WTC11 (cell line): ENCODE measurements around the gene MRTFA. TPM values are rescaled to one million over a fixed set of nuclear protein-coding genes. Genes with fewer than 3 reads are reported as not detected.
A peak's percentile ranks its signal among the peaks of the same experiment; 100 is the strongest.

Source experiments
- ATAC-seq: fragments of 200-7000 bp; cut with Tn5 transposase; 2 replicates; pipeline ENCODE4 v1.10.0; 2021; ENCODE audit warnings: mild to moderate bottlenecking, moderate library complexity
- CTCF ChIA-PET: fragments of 300-600 bp; sonication (Branson Sonifier 250); formaldehyde crosslinking; loops from one replicate; lab custom pipeline; 2021; ENCODE audit warnings: antibody characterized with exemption; lab: Charles Lee
- POLR2A ChIA-PET: fragments of 350-600 bp; sonication (Branson Sonifier 250); formaldehyde crosslinking; loops from one replicate; lab custom pipeline; 2021; ENCODE audit warnings: antibody characterized with exemption; lab: Charles Lee
- DNase-seq: peaks from one replicate; pipeline ENCODE4 v3.0.0; 2021; ENCODE audit warnings: low spot score
- H3K27ac Mint-ChIP-seq: 2 replicates; pipeline ENCODE4 v1.8.0; 2021; ENCODE audit warnings: mixed read lengths
- H3K27me3 Mint-ChIP-seq: 2 replicates; pipeline ENCODE4 v1.8.0; 2021; ENCODE audit warnings: low read depth, mild to moderate bottlenecking, moderate library complexity, mixed read lengths
- H3K36me3 Mint-ChIP-seq: 2 replicates; pipeline ENCODE4 v1.8.0; 2021; ENCODE audit warnings: mixed read lengths
- H3K4me1 Mint-ChIP-seq: 2 replicates; pipeline ENCODE4 v1.8.0; 2022; ENCODE audit warnings: mixed read lengths
- H3K4me3 Mint-ChIP-seq: 2 replicates; pipeline ENCODE4 v1.8.0; 2021; ENCODE audit warnings: mild to moderate bottlenecking, moderate library complexity, mixed read lengths
- H3K9me3 Mint-ChIP-seq: 2 replicates; pipeline ENCODE4 v1.8.0; 2021; ENCODE audit warnings: mixed read lengths
- GABPB1 ChIP-seq: sonication (generic); formaldehyde crosslinking; IDR thresholded peaks from 2 replicates; pipeline ENCODE4 v1.8.1; 2023; ENCODE audit warnings: mild to moderate bottlenecking, missing genetic modification reagents
- GRHL2 ChIP-seq: fragments of 250-450 bp; sonication (Bioruptor Pico); IDR thresholded peaks from 2 replicates; pipeline ENCODE4 v1.8.0; 2022; ENCODE audit warnings: mild to moderate bottlenecking, moderate library complexity; ENCODE audit not compliant: insufficient replicate concordance, severe bottlenecking
- JAZF1 ChIP-seq: fragments of 250-450 bp; sonication (Bioruptor Pico); IDR thresholded peaks from 2 replicates; pipeline ENCODE4 v1.9.0; 2021; ENCODE audit warnings: moderate library complexity, mild to moderate bottlenecking, inconsistent platforms
- MYBL2 ChIP-seq: sonication (generic); formaldehyde crosslinking; IDR thresholded peaks from 2 replicates; pipeline ENCODE4 v1.8.1; 2023; ENCODE audit warnings: mild to moderate bottlenecking, moderate library complexity, missing genetic modification reagents
- NFATC4 ChIP-seq: fragments of 250-450 bp; sonication (Bioruptor Pico); IDR thresholded peaks from 2 replicates; pipeline ENCODE4 v1.9.0; 2021; ENCODE audit warnings: mild to moderate bottlenecking
- PRRX2 ChIP-seq: fragments of 250-450 bp; sonication (Bioruptor Pico); IDR thresholded peaks from 2 replicates; pipeline ENCODE4 v1.8.0; 2021; ENCODE audit warnings: mild to moderate bottlenecking
- TEAD4 ChIP-seq: sonication (generic); formaldehyde crosslinking; IDR thresholded peaks from 2 replicates; pipeline ENCODE4 v1.8.0; 2022; ENCODE audit warnings: mild to moderate bottlenecking, missing genetic modification reagents
- ZNF219 ChIP-seq: sonication (generic); formaldehyde crosslinking; IDR thresholded peaks from 2 replicates; pipeline ENCODE4 v1.8.0; 2023; ENCODE audit warnings: missing genetic modification reagents, mild to moderate bottlenecking, borderline replicate concordance
- ZNF317 ChIP-seq: sonication (generic); formaldehyde crosslinking; IDR thresholded peaks from 2 replicates; pipeline ENCODE4 v1.8.1; 2023; ENCODE audit warnings: low read depth, mild to moderate bottlenecking, moderate library complexity, missing genetic modification reagents, borderline replicate concordance
- ZNF423 ChIP-seq: fragments of 250-450 bp; sonication (Bioruptor Pico); IDR thresholded peaks from 2 replicates; pipeline ENCODE4 v2.1.2; 2022; ENCODE audit warnings: mild to moderate bottlenecking, moderate library complexity
- total RNA-seq: library from RNA; stranded (reverse); gene quantifications from 3 replicates; pipeline ENCODE4 v1.2.3, GENCODE V29; 2021
- TF ChIP-seq, protein P1 (sequence below): sonication (generic); formaldehyde crosslinking; IDR thresholded peaks from 2 replicates; pipeline ENCODE4 v1.8.0; 2022; ENCODE audit warnings: missing genetic modification reagents
- TF ChIP-seq, protein P2 (sequence below): sonication (generic); formaldehyde crosslinking; IDR thresholded peaks from 2 replicates; pipeline ENCODE4 v1.8.0; 2023; ENCODE audit warnings: missing genetic modification reagents, mild to moderate bottlenecking, borderline replicate concordance
- TF ChIP-seq, protein P3 (sequence below): sonication (generic); formaldehyde crosslinking; IDR thresholded peaks from 2 replicates; pipeline ENCODE4 v1.8.0; 2023; ENCODE audit warnings: mild to moderate bottlenecking, missing genetic modification reagents
- TF ChIP-seq, protein P4 (sequence below): fragments of 250-450 bp; sonication (Bioruptor Pico); IDR thresholded peaks from 2 replicates; pipeline ENCODE4 v2.1.2; 2022; ENCODE audit warnings: mild to moderate bottlenecking, moderate library complexity
- TF ChIP-seq, protein P5 (sequence below): fragments of 250-450 bp; sonication (Bioruptor Pico); IDR thresholded peaks from 2 replicates; pipeline ENCODE4 v1.9.0; 2021; ENCODE audit warnings: mild to moderate bottlenecking
- TF ChIP-seq, protein P6 (sequence below): sonication (generic); formaldehyde crosslinking; IDR thresholded peaks from 2 replicates; pipeline ENCODE4 v1.8.1; 2022; ENCODE audit warnings: mild to moderate bottlenecking, moderate library complexity, missing genetic modification reagents
- TF ChIP-seq, protein P7 (sequence below): sonication (generic); formaldehyde crosslinking; conservative IDR thresholded peaks from 2 replicates; pipeline ENCODE4 v1.8.1; 2022; ENCODE audit warnings: mild to moderate bottlenecking, missing genetic modification reagents

Gene MRTFA
- total RNA-seq, 1 experiment from 2014 or later: 48.4 TPM

DNA sequence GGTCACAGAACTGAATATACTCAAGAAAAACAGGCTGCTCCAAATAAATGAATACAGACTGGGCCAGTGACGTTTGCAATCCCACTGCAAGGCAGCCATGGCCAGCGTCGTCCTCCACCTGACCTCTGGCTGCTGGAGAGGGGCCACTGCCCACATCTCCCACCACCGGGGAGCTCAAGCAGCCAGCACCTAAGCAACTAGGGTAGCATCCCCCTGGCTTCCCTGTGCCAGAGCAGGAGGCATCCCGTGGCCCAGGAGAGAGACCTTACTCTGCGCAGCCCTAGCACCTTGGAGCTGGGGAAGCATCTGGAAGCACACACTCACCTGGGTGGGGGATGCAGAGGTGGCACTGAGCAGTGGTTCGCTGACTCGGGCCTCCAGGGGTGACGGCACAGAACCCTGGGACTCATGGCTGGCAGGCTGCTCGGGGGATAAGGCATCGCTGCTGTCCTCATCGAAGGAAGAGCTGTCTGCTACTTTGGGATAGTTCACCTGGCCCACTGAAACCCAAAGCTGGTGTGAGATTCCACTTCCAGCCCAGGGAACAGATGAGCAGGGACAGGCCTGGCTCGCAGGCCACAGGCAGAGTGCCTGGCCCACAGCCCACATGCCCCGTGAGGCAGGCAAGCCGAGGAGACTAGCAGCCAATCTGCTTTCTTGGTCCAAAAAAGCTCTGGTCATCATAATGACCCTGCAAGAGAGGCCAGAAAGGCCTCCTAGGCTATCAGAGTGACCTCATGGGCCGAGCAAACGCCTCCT, 212.5 kb downstream of the MRTFA start (continued):
- TF ChIP-seq, protein P1, sequence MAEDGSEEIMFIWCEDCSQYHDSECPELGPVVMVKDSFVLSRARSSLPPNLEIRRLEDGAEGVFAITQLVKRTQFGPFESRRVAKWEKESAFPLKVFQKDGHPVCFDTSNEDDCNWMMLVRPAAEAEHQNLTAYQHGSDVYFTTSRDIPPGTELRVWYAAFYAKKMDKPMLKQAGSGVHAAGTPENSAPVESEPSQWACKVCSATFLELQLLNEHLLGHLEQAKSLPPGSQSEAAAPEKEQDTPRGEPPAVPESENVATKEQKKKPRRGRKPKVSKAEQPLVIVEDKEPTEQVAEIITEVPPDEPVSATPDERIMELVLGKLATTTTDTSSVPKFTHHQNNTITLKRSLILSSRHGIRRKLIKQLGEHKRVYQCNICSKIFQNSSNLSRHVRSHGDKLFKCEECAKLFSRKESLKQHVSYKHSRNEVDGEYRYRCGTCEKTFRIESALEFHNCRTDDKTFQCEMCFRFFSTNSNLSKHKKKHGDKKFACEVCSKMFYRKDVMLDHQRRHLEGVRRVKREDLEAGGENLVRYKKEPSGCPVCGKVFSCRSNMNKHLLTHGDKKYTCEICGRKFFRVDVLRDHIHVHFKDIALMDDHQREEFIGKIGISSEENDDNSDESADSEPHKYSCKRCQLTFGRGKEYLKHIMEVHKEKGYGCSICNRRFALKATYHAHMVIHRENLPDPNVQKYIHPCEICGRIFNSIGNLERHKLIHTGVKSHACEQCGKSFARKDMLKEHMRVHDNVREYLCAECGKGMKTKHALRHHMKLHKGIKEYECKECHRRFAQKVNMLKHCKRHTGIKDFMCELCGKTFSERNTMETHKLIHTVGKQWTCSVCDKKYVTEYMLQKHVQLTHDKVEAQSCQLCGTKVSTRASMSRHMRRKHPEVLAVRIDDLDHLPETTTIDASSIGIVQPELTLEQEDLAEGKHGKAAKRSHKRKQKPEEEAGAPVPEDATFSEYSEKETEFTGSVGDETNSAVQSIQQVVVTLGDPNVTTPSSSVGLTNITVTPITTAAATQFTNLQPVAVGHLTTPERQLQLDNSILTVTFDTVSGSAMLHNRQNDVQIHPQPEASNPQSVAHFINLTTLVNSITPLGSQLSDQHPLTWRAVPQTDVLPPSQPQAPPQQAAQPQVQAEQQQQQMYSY (CRISPR knock-in tag): no peak

DNA sequence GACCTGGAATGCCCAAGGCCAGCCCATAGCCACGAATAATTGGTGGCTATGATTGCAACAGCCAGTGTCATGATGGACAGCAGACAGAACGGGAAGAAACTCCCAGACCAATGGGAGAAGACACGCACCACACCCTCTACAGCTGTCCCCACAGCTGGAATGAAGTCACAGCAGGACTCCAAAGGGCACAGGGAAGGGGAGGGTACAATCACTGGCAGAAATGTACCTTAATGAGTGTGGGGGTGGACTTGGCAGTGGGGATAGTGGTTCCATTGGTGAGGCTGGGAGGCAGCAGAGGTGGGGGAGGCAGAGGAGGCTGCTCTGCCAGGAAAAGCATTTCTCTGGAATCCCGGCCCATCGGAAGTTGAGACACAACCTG, 213.2 kb downstream of the MRTFA start:
- ATAC-seq: no peak
- POLR2A ChIA-PET: no interaction called here
- no peaks in the 10 kb centered on the region for H3K4me1 Mint-ChIP-seq
- no peaks in the 10 kb centered on the region for H3K9me3 Mint-ChIP-seq
- no peak for DNase-seq
- no peaks in the 10 kb centered on the region for H3K27me3 Mint-ChIP-seq
- H3K27ac Mint-ChIP-seq: peak overlapping the region; percentile 62; the same call in 1 of the 2 replicates
- peaks cover 6% of the 10 kb centered on the region for H3K36me3 Mint-ChIP-seq
- CTCF ChIA-PET: no interaction called here
- no peak overlapping the region for H3K4me3 Mint-ChIP-seq
- TF ChIP-seq, protein P1 (CRISPR knock-in tag): no peak
- no peak for TF ChIP-seq GABPB1 (CRISPR knock-in tag)
- TF ChIP-seq, protein P2, sequence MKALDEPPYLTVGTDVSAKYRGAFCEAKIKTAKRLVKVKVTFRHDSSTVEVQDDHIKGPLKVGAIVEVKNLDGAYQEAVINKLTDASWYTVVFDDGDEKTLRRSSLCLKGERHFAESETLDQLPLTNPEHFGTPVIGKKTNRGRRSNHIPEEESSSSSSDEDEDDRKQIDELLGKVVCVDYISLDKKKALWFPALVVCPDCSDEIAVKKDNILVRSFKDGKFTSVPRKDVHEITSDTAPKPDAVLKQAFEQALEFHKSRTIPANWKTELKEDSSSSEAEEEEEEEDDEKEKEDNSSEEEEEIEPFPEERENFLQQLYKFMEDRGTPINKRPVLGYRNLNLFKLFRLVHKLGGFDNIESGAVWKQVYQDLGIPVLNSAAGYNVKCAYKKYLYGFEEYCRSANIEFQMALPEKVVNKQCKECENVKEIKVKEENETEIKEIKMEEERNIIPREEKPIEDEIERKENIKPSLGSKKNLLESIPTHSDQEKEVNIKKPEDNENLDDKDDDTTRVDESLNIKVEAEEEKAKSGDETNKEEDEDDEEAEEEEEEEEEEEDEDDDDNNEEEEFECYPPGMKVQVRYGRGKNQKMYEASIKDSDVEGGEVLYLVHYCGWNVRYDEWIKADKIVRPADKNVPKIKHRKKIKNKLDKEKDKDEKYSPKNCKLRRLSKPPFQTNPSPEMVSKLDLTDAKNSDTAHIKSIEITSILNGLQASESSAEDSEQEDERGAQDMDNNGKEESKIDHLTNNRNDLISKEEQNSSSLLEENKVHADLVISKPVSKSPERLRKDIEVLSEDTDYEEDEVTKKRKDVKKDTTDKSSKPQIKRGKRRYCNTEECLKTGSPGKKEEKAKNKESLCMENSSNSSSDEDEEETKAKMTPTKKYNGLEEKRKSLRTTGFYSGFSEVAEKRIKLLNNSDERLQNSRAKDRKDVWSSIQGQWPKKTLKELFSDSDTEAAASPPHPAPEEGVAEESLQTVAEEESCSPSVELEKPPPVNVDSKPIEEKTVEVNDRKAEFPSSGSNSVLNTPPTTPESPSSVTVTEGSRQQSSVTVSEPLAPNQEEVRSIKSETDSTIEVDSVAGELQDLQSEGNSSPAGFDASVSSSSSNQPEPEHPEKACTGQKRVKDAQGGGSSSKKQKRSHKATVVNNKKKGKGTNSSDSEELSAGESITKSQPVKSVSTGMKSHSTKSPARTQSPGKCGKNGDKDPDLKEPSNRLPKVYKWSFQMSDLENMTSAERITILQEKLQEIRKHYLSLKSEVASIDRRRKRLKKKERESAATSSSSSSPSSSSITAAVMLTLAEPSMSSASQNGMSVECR (CRISPR knock-in tag): no peak
- TF ChIP-seq TEAD4 (CRISPR knock-in tag): no peak
- no peak for TF ChIP-seq JAZF1 (CRISPR knock-in tag)
- TF ChIP-seq ZNF219 (CRISPR knock-in tag): no peak
- TF ChIP-seq, protein P3, sequence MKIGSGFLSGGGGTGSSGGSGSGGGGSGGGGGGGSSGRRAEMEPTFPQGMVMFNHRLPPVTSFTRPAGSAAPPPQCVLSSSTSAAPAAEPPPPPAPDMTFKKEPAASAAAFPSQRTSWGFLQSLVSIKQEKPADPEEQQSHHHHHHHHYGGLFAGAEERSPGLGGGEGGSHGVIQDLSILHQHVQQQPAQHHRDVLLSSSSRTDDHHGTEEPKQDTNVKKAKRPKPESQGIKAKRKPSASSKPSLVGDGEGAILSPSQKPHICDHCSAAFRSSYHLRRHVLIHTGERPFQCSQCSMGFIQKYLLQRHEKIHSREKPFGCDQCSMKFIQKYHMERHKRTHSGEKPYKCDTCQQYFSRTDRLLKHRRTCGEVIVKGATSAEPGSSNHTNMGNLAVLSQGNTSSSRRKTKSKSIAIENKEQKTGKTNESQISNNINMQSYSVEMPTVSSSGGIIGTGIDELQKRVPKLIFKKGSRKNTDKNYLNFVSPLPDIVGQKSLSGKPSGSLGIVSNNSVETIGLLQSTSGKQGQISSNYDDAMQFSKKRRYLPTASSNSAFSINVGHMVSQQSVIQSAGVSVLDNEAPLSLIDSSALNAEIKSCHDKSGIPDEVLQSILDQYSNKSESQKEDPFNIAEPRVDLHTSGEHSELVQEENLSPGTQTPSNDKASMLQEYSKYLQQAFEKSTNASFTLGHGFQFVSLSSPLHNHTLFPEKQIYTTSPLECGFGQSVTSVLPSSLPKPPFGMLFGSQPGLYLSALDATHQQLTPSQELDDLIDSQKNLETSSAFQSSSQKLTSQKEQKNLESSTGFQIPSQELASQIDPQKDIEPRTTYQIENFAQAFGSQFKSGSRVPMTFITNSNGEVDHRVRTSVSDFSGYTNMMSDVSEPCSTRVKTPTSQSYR (CRISPR knock-in tag): no peak
- TF ChIP-seq NFATC4: no peak
- TF ChIP-seq, protein P4, sequence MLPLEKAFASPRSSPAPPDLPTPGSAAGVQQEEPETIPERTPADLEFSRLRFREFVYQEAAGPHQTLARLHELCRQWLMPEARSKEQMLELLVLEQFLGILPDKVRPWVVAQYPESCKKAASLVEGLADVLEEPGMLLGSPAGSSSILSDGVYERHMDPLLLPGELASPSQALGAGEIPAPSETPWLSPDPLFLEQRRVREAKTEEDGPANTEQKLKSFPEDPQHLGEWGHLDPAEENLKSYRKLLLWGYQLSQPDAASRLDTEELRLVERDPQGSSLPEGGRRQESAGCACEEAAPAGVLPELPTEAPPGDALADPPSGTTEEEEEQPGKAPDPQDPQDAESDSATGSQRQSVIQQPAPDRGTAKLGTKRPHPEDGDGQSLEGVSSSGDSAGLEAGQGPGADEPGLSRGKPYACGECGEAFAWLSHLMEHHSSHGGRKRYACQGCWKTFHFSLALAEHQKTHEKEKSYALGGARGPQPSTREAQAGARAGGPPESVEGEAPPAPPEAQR: no peak
- TF ChIP-seq, protein P5, sequence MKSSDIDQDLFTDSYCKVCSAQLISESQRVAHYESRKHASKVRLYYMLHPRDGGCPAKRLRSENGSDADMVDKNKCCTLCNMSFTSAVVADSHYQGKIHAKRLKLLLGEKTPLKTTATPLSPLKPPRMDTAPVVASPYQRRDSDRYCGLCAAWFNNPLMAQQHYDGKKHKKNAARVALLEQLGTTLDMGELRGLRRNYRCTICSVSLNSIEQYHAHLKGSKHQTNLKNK: no peak
- TF ChIP-seq GRHL2 (CRISPR knock-in tag): no peak
- no peak for TF ChIP-seq PRRX2 (CRISPR knock-in tag)
- TF ChIP-seq, protein P6, sequence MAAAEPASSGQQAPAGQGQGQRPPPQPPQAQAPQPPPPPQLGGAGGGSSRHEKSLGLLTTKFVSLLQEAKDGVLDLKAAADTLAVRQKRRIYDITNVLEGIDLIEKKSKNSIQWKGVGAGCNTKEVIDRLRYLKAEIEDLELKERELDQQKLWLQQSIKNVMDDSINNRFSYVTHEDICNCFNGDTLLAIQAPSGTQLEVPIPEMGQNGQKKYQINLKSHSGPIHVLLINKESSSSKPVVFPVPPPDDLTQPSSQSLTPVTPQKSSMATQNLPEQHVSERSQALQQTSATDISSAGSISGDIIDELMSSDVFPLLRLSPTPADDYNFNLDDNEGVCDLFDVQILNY (CRISPR knock-in tag): no peak
- TF ChIP-seq ZNF317 (CRISPR knock-in tag): no peak
- TF ChIP-seq MYBL2 (CRISPR knock-in tag): no peak
- no peak for TF ChIP-seq ZNF423 (CRISPR knock-in tag)
- TF ChIP-seq, protein P7, sequence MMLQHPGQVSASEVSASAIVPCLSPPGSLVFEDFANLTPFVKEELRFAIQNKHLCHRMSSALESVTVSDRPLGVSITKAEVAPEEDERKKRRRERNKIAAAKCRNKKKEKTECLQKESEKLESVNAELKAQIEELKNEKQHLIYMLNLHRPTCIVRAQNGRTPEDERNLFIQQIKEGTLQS: no peak
